Daoy (cell line): ENCODE data around the gene ADPRHL1. TPM values are rescaled to one million over a fixed set of nuclear protein-coding genes. Genes with fewer than 3 reads are reported as not detected.

ENCODE experiments used
- DNase-seq: peaks from one replicate; pipeline ENCODE4 v3.0.0-alpha.2; 2015; ENCODE audit warnings: low read depth
- total RNA-seq: library from RNA; depleted of rRNA; stranded (reverse); fragments of >200 nt; shearing (Covaris generic); gene quantifications from 2 replicates; pipeline ENCODE4 v1.2.3, GENCODE V29; 2014; rRNA removed

The ADPRHL1 gene
- total RNA-seq, 1 experiment from 2014 or later, result 1.4 TPM

GRCh38 chr13:113350065-113350937 lies 103.0 kb downstream of the ADPRHL1 start:
- DNase-seq, result no peak

Other genes starting within 250 kb of the ADPRHL1 start
- 43.3 and 51.1 TPM in 2 replicates for gene PCID2, start 244.8 kb downstream of the ADPRHL1 start, total RNA-seq
- gene CUL4A, start 243.9 kb downstream of the ADPRHL1 start, total RNA-seq, result 61.9 and 75.0 TPM in 2 replicates
- 45.6 and 66.7 TPM in 2 replicates for gene LAMP1, start 156.2 kb downstream of the ADPRHL1 start, total RNA-seq
- gene GRTP1, start 89.4 kb downstream of the ADPRHL1 start, total RNA-seq, result 1.9 and 6.3 TPM in 2 replicates
- gene DCUN1D2, start 37.2 kb upstream of the ADPRHL1 start, total RNA-seq, result 8.2 and 13.8 TPM in 2 replicates
- 67.3 and 83.6 TPM in 2 replicates for gene TFDP1, start 131.3 kb upstream of the ADPRHL1 start, total RNA-seq
- gene ATP4B, start 204.7 kb upstream of the ADPRHL1 start, total RNA-seq, result not detected in 2 replicates
- gene GRK1, start 213.7 kb upstream of the ADPRHL1 start, total RNA-seq, result not detected in 2 replicates